Endothelial cell of umbilical vein (primary cell): Measurements from ENCODE around the gene PLA2G4E. TPM values are rescaled to one million over a fixed set of nuclear protein-coding genes. Genes with fewer than 3 reads are reported as not detected.

Experiments used
- BruUV-seq: library from RNA; stranded (reverse); fragments of 400-500 nt; replicated peaks from 2 replicates; lab custom pipeline; 2021; lab: Mats Ljungman, UMichigan
- CTCF ChIA-PET: fragments of 300-600, 350-600 bp; sonication (Branson Sonifier 250); formaldehyde crosslinking; loops from one replicate; lab custom pipeline; 2021; ENCODE audit warnings: antibody characterized with exemption, inconsistent platforms; lab: Charles Lee
- POLR2A ChIA-PET: fragments of 300-600, 350-600 bp; sonication (Branson Sonifier 250); formaldehyde crosslinking; loops from one replicate; lab custom pipeline; 2021; ENCODE audit warnings: antibody characterized with exemption, inconsistent platforms; lab: Charles Lee
- DNase-seq: peaks from one replicate; pipeline ENCODE4 v3.0.0-alpha.2; 2011; ENCODE audit warnings: low read depth, low spot score
- FAIRE-seq: peaks from 2 replicates; lab custom pipeline; 2011; peaks lifted over from hg19 to GRCh38; lab: Jason Lieb, UNC
- H2AFZ ChIP-seq: 2 replicates; pipeline ENCODE4 v1.6.0; 2012; ENCODE audit warnings: low read depth, low read length, control low read depth, inconsistent platforms
- H3K27ac ChIP-seq: 2 replicates; pipeline ENCODE4 v1.5.1; 2011; ENCODE audit warnings: low read depth, mild to moderate bottlenecking, control low read depth, low read length, moderate library complexity; ENCODE audit not compliant: insufficient read depth
- H3K27me3 ChIP-seq, 2 experiments: 2 replicates each; pipeline versions ENCODE4 v1.6.0 to v1.6.1; 2011; ENCODE audit warnings: low read length in 2 of 2, mixed read lengths in 1 of 2; ENCODE audit not compliant: control insufficient read depth in 2 of 2, insufficient read depth in 2 of 2
- H3K36me3 ChIP-seq, 2 experiments: 2 replicates in 1 of 2; 3 replicates in 1 of 2; pipeline ENCODE4 v1.5.1; 2011; ENCODE audit warnings: low read length in 2 of 2, mild to moderate bottlenecking in 1 of 2, moderate library complexity in 1 of 2; ENCODE audit not compliant: control insufficient read depth in 2 of 2, insufficient read depth in 2 of 2; ENCODE audit errors: extremely low read depth in 1 of 2
- H3K4me1 ChIP-seq: 3 replicates; pipeline ENCODE4 v1.5.1; 2011; ENCODE audit warnings: mild to moderate bottlenecking, low read length; ENCODE audit not compliant: control insufficient read depth, insufficient read depth; ENCODE audit errors: extremely low read depth
- H3K4me2 ChIP-seq: 2 replicates; pipeline ENCODE4 v1.6.1; 2011; ENCODE audit warnings: low read length, control low read depth, mixed read lengths; ENCODE audit not compliant: insufficient read depth
- H3K4me3 ChIP-seq, 3 experiments: fragments of 200-600 bp in 1 of 3; sonication (generic), shearing (Covaris generic) in 1 of 3; replicated peaks in 1 of 3; 2 replicates each; pipeline ENCODE4 v1.5.1; 2011 to 2016; ENCODE audit warnings: control low read depth in 3 of 3, low read length in 3 of 3, mild to moderate bottlenecking in 2 of 3, inconsistent platforms in 1 of 3, low read depth in 1 of 3, moderate library complexity in 1 of 3; ENCODE audit not compliant: insufficient read depth in 1 of 3
- H3K79me2 ChIP-seq: 2 replicates; pipeline ENCODE4 v1.6.0; 2012; ENCODE audit warnings: low read length, inconsistent platforms; ENCODE audit not compliant: control insufficient read depth, insufficient read depth
- H3K9ac ChIP-seq: replicated peaks from 2 replicates; pipeline ENCODE3; 2011; ENCODE audit warnings: low read length, control low read depth; ENCODE audit not compliant: insufficient read depth; ENCODE audit errors: extremely low read depth
- H3K9me1 ChIP-seq: replicated peaks from 3 replicates; pipeline ENCODE4 v1.6.0; 2011; ENCODE audit warnings: mild to moderate bottlenecking, low read length; ENCODE audit not compliant: control insufficient read depth, insufficient read depth; ENCODE audit errors: extremely low read depth
- H3K9me3 ChIP-seq: replicated peaks from 2 replicates; pipeline ENCODE4 v1.5.1; 2012; ENCODE audit warnings: low read length, inconsistent platforms; ENCODE audit not compliant: control insufficient read depth, insufficient read depth
- H4K20me1 ChIP-seq: replicated peaks from 2 replicates; pipeline ENCODE3; 2011; ENCODE audit warnings: mild to moderate bottlenecking, low read length; ENCODE audit not compliant: control insufficient read depth, insufficient read depth; ENCODE audit errors: extremely low read depth
- EZH2 ChIP-seq: IDR thresholded peaks from 2 replicates; pipeline ENCODE4 v1.6.1; 2012; ENCODE audit warnings: borderline replicate concordance, low read depth, mild to moderate bottlenecking, moderate library complexity, low read length, inconsistent platforms; ENCODE audit not compliant: severe bottlenecking
- FOS ChIP-seq: IDR thresholded peaks from 2 replicates; pipeline ENCODE4 v1.6.1; 2011; ENCODE audit warnings: mild to moderate bottlenecking, low read length, moderate library complexity, borderline replicate concordance; ENCODE audit not compliant: insufficient read depth
- GATA2 ChIP-seq: IDR thresholded peaks from 2 replicates; pipeline ENCODE4 v1.7.0; 2011; ENCODE audit warnings: low read depth, mild to moderate bottlenecking, moderate library complexity, mixed read lengths, low read length; ENCODE audit not compliant: insufficient read length, insufficient read depth
- JUN ChIP-seq: IDR thresholded peaks from 2 replicates; pipeline ENCODE4 v1.6.1; 2011; ENCODE audit warnings: borderline replicate concordance, low read depth; ENCODE audit not compliant: insufficient read length, insufficient read depth
- MAX ChIP-seq: IDR thresholded peaks from 2 replicates; pipeline ENCODE4 v1.6.1; 2011; ENCODE audit not compliant: insufficient read depth, insufficient read length
- MYC ChIP-seq: IDR thresholded peaks from one replicate; pipeline ENCODE4 v1.6.1; 2011; ENCODE audit warnings: mild to moderate bottlenecking, low read depth, low read length
- POLR2A ChIP-seq: IDR thresholded peaks from 2 replicates; pipeline ENCODE4 v1.6.1; 2012; ENCODE audit warnings: low read depth, mild to moderate bottlenecking, control low read depth, low read length
- dilution Hi-C: fragments of 300-500 bp; cut with MboI; formaldehyde crosslinking; loops from one replicate; pipeline ENCODE4 v1.15.0; 2019; ENCODE audit warnings: low sequenced_read_pairs; ENCODE audit not compliant: extremely low pct_ligation_motif_present
- intact Hi-C: fragments of 100-400 bp; cut with micrococcal nuclease; formaldehyde crosslinking; loops from one replicate; pipeline ENCODE4 v1.10.0; 2022
- polyA plus RNA-seq, 4 experiments: library from polyadenylated mRNA; depleted of rRNA in 3 of 4; stranded (reverse) in 3 of 4; unstranded in 1 of 4; fragments of >200 nt; gene quantifications; 2 replicates each; pipeline versions ENCODE4 v1.2.1 to v1.2.3, GENCODE V29; 2011 to 2012; ENCODE audit warnings: missing spikeins in 1 of 4
- total RNA-seq: library from RNA; stranded (reverse); gene quantifications from 2 replicates; pipeline ENCODE4 v1.2.3, GENCODE V29; 2021
- TF ChIP-seq, protein P1 (sequence below), 2 donors: IDR thresholded peaks; 1 replicate in 1 of 2; 2 replicates in 1 of 2; pipeline ENCODE4 v1.5.1; 2011; ENCODE audit warnings: low read length in 2 of 2, mild to moderate bottlenecking in 2 of 2, moderate library complexity in 2 of 2, control low read depth in 1 of 2, inconsistent platforms in 1 of 2, low read depth in 1 of 2; ENCODE audit not compliant: insufficient read depth in 1 of 2; ENCODE audit errors: extremely low read depth in 1 of 2

Gene PLA2G4E
- total and polyA plus RNA-seq, 2 donors (not counting 3 experiments of a cell fraction or from before 2014, with no cell fraction given): not detected

GRCh38 chr15:41975669-41976068 is 45.2 kb downstream of the PLA2G4E start:
- Histone ChIP-seq H3K9me3 (no peaks in the 10 kb centered on the region), H3K9ac (no peak overlapping the region), H3K36me3 (no peaks in the 10 kb centered on the region), H3K79me2 (peaks cover 17% of the 10 kb centered on the region), H3K27ac (no peak overlapping the region), H3K9me1 (no peaks in the 10 kb centered on the region), H4K20me1 (no peaks in the 10 kb centered on the region), H2AFZ (no peak overlapping the region), H3K27me3 (no peaks in the 10 kb centered on the region), H3K4me3 (no peak overlapping the region), H3K4me1 (peaks cover 5% of the 10 kb centered on the region), H3K4me2 (no peak overlapping the region)
- BruUV-seq: no TSS peak
- FAIRE-seq: no peak
- no peak for DNase-seq
- no peak for TF ChIP-seq EZH2
- no peak for TF ChIP-seq MAX
- no peak for TF ChIP-seq JUN
- no peak for TF ChIP-seq FOS
- TF ChIP-seq GATA2: no peak
- TF ChIP-seq POLR2A: no peak
- no peak for TF ChIP-seq MYC
- TF ChIP-seq, protein P1, sequence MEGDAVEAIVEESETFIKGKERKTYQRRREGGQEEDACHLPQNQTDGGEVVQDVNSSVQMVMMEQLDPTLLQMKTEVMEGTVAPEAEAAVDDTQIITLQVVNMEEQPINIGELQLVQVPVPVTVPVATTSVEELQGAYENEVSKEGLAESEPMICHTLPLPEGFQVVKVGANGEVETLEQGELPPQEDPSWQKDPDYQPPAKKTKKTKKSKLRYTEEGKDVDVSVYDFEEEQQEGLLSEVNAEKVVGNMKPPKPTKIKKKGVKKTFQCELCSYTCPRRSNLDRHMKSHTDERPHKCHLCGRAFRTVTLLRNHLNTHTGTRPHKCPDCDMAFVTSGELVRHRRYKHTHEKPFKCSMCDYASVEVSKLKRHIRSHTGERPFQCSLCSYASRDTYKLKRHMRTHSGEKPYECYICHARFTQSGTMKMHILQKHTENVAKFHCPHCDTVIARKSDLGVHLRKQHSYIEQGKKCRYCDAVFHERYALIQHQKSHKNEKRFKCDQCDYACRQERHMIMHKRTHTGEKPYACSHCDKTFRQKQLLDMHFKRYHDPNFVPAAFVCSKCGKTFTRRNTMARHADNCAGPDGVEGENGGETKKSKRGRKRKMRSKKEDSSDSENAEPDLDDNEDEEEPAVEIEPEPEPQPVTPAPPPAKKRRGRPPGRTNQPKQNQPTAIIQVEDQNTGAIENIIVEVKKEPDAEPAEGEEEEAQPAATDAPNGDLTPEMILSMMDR (IDR thresholded peaks at IDR 0.05; ENCODE audit: extremely low read depth in 1 of 2, insufficient read depth in 1 of 2, low read depth in 1 of 2, low read length in 2 of 2): no peak
- ChIA-PET CTCF (no interaction called here), POLR2A (no interaction called here)
- dilution Hi-C loops (no loop called here), intact Hi-C loops (no loop called here)
